Measurements from ENCODE around the gene ITGA6.

ITGA6 gene

DNA sequence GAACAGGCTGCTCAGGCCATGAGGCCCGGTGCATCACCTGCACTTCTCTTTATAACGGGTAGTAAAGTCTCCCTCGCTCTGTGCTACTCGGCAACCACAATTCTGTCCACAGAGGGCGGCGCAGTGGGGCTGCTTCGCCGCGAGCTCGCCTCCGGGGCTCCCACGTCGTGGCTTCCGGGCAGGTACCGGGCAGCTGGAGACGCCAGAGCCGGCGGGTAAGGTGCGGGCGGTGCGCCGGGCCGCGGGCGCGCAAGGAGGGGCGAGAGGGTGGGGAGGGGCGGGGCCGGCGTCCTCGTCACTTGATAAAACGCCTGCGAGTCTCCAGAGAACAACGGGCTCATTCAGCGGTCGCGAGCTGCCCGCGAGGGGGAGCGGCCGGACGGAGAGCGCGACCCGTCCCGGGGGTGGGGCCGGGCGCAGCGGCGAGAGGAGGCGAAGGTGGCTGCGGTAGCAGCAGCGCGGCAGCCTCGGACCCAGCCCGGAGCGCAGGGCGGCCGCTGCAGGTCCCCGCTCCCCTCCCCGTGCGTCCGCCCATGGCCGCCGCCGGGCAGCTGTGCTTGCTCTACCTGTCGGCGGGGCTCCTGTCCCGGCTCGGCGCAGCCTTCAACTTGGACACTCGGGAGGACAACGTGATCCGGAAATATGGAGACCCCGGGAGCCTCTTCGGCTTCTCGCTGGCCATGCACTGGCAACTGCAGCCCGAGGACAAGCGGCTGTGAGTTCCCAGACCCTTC, at the start of gene ITGA6:
TSS of gene ITGA6 (plus strand) at position 331 of the 734 bp plus-strand sequence.
- DNase-seq (ENCODE audit: low read depth) = peak; percentile 68

DNA sequence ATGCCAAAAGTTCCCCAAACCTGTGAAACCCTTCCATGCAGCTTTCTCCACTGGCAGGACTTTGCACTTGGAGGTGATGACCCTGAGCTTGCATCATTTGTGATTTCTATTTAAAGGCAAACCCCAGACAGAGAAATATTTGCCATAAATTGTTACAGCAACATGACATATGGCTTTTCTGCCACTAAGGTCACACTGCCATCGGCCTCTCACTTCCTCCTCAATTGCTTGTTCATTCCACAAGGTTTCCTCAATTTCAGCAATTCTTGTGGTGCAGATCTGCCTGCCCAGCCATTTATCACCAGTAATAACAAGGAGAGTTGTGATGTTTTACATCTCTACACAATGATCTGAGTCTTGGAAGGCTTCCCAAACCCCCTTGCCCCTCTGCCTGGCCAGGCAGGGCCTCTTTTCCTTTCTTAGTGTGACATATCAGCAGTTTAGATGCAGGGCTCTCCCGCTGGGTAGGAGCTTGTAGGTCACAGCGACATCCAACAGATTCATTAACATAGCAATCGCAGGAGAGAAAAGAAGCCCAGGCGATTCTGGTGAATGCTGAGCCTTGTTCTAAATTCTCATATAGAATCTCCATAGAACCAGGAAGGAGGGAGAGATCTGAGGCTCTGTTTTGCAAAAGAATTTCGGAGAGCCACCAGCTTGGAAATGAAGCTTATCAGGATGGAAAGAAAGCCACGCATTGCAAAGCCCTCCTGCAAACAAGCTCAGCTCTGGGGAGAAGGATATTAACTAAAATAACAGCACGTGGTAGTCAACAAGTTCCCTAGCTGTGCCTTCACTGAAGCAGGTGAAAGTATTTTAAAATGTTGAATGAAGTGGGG, 46.7 kb upstream of the ITGA6 start:
- no peak for DNase-seq (ENCODE audit: low read depth)

DNA sequence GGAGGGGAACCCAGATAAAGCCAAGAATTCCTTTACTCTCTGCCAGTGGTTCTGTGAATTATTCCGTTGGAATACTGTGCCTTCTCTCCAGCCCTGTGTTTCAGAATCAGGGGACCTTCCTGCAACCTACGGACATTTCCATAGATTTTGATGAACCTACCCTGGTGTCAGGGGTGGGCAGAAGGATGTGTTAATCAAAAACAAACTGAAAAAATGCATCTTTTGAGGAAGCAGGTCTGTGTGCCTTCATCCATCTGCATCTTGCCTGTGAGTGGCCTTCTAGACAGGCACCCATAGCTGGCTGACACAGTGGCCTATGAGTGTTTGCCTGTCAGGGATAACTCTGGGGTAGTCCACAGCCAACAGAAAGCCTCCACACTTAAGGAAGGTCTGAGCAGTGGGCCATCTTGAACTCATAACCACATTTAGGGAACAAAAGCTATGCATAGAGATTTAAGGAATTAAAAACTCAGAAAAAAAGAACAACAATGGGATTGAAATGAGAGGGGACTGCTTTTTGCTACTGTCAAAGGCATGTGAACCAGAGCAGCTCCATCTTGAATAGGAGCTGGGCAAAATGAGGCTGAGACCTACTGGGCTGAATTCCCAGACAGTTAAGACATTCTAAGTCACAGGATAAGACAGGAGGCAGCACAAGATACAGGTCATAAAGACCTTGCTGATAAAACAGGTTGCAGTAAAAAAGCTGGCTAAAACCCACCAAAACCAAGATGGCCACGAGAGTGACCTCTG, 45.9 kb upstream of the ITGA6 start:
- no peak for DNase-seq (ENCODE audit: low read depth)

DNA sequence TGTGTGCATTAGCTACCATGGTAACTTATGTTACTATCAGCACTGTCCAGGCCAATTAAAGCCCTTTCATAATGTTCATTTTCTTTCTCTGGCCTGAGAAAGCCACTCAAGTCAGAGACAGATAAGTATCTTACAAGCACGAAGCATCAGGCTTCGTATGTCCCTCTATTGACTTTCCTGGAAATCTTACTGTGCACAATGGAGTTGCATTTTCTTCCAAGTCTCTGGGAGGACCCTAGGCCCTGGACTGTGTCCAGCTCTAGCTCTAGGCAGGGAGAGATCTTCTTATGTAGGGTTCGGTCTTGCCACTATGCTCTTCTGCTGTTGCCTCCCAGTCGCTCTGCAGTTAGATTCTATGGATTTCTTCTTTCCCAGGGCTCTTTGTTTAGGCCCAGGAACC, 40.0 kb upstream of the ITGA6 start:
- DNase-seq (ENCODE audit: low read depth) = no peak

DNA sequence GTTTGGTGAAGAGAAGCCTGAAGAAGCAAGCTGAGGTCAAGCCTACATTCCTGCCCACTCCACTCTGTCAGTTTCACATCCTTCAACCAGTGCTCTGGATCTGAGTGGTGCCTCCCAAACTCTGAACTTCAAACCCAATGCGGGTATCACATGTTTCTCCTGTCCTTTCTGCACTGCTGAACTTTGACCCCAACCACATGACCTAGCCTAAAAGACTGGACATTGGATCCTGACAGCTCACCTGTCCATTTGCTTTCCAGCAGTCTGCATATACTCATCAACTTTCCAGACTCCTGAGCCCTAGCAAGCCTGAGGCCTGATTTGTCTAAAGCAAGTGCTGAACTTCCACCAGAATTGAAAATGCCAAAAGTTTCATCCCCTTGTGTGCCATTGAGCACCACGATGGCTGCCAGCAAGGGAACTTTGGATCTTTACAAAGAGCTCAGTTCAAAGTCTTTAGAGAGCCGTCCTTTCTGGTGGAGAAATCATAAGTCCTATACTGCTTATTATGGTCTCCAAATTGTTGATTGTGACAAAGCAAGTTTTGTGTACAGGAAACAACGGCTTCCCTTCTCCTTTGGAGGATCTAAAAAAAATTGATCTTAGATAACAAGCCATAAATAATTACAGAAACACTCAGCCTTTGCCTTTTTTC, 37.6 kb upstream of the ITGA6 start:
- no peak for DNase-seq (ENCODE audit: low read depth)

DNA sequence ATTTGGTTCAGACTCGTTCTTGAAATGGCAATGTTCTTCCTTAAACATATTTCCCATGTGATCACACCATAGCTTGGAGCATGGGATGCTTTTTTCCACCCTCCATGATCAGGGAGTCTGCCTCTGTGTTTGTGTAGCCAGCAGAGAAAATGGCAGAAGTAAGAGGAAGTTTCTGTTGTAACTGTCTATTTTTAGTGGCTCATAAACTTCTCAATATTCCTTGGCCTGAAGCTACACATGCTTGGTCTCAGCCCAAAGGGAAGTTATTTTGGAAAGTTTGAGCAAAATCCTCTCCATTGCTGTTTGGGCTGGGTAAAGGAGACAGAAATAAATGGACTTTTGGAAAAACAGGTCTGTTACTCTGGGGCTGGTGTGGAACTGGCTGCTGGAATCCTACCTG, 33.4 kb upstream of the ITGA6 start:
- no peak for DNase-seq (ENCODE audit: low read depth)

DNA sequence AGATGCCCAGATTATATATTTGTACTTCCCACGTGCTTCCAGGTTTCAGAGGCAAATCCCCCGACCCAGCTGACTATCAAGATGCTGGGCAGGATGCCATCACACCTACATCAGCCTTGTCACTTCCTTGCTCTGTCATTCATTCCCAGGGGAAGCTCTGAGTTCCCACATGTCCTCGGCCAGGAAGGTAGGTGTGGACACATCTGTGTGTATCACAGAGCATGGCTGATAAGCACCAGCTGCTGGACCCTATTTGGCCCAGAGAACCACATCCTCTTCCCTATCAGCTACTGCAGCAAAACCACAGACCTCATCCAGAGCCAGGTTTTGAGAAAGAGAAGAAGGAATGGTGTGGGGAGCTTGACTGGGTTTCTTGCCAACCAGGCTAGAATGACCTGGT, 31.9 kb upstream of the ITGA6 start:
- no peak for DNase-seq (ENCODE audit: low read depth)

DNA sequence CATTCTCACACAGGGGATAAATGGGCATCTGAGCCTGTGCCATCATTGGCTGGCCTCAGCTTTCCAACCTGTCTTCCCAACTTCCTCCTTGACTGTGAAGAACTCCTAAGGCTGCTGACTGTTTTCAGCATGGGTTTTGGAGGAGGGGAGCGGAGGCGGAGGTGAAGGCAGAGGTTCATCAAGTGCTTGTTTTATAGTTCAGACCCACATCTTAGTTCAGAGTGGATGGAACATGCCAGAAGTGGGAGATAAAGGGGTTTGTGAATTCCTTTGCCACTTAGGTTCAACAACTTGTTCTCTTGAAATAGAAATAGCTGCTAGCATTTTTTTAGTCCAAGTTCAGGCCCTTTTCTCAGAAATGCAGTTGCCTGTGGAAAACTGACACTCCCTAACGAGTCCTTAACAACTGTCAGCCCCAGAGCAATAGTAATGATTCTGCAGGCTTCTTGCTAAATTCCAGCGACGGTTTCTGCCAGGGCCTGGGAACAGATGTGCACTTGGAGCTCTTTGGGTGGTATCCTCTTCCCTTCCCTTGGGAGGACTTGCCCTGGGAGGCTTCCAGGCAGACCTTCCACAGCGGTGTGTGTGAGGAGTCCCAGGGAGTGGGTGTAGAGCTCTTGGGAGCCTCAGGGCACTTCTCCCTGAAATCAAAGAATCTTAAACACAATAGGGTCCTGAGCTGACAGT, 30.1 kb upstream of the ITGA6 start:
- DNase-seq (ENCODE audit: low read depth) = no peak

DNA sequence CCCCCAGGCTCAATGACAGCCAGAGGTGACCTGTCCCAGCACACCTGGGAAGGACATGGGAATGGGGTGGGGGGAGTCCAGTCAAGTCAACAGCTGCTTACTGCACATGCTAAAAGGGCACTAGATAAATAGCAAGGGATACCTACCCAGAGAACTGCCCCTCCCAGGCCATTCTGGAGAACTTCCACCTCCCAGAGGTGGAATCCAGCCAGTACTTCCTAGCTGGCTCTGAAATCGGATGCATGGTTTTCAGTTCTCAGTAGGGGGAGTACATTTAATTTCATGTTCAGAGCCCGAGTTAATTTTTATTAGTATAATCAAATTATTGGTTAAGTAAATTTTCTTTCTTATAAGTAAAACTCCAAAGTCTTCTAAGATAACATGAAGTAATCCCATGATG, 28.9 kb upstream of the ITGA6 start:
- DNase-seq (ENCODE audit: low read depth) = no peak

DNA sequence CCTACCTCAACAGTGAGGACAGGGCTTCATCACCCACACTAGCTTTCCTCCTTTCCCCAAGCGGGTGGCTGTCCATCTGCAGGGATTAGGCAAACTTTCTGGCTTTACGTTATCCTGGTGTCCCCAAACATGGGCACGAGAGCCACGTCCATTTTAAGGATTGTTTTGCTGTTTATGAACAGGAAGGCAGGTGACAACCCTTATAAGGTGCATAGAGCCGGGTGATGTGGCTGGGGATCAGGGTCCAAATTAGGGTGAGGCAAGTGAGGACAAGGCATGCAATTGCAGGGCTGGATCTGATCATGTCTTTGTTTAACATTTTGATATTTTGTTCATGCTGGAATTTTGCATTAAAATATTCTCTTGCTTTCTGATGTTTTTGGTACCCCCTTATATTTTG, 27.6 kb upstream of the ITGA6 start:
- no peak for DNase-seq (ENCODE audit: low read depth)

DNA sequence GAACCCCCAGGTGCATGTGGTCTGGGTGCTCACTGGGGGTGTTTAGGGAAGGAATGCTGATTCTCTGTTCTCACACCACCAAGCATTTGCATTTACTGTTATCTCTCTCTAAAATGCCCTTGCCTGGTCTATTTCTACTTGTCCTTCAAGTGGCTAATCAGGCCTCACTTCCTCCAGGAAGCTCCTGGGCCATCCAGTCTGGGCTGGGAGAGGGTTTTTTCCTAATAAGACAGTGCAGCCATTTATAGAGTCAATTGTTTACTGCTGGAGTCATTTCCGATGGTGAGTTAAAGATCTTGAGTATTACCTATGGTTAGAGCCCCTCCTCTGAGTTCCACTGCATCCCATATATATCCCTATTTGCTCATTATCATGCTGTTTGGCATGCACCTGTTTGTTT, 25.2 kb upstream of the ITGA6 start:
- DNase-seq (ENCODE audit: low read depth) = no peak

DNA sequence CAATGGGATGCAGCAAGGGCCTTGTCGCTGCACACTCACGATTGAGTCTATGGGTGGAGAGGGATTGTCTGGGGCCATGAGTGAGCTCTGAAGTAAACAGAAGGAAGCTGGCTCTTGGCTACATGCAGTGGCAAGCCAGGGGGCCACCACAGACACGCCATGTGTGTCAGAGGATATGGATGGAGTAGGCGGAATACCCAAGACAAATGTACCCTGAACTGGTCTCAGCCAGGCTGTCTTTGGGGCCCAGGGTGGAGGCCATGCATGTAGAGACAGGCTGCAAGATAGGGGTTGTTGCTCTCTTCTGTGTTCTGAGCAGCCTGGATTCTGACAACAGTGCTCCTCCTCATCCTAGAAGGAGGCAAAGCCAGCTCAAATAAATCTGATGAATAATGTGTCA, 24.0 kb upstream of the ITGA6 start:
- DNase-seq (ENCODE audit: low read depth) = no peak

DNA sequence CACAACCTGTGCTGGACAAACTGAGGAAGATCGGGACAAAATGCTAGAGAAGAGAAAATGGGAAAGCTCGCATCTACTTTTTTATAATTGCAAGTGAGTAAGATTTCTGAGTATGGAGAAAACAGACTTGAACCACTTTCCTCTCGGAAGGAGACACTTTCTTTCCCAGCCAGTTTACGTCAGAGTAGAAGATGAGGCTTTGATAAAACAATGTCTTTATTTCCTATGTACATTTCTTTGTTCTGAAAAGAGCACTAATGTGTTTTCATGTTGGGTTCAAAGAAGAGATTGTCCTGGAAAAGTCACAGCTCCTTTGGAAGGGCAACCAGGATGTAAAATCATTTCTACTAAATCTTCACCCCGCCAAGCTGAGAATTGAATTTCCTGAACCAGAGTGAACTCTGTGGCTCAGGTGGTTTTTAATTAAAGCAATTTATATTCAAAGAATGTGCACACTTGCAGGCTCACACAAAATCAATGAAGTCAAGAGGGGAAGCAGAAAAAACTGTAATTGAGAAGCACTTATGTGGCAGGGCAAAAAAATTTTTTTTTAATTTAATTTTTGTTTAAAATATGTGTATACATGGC, 23.4 kb upstream of the ITGA6 start:
- no peak for DNase-seq (ENCODE audit: low read depth)

DNA sequence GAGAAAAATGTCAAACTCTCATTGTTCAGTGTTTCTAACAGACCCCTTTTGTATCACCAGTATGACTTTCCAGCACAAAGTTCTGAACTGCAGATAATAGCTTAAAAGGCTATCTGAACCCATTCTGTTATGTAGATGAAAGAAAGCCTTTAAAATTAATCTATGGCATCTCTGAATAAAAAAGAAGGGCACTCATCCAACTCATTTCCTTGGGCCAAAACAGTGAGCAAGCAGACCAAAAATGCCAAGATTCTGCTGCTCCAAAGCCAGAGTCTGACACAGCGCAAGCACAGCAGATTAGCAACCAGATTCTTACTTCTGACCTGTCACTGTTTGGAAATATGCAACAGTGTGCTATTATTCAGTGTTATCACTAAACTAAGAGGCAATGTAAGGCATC, 22.6 kb upstream of the ITGA6 start:
- no peak for DNase-seq (ENCODE audit: low read depth)

DNA sequence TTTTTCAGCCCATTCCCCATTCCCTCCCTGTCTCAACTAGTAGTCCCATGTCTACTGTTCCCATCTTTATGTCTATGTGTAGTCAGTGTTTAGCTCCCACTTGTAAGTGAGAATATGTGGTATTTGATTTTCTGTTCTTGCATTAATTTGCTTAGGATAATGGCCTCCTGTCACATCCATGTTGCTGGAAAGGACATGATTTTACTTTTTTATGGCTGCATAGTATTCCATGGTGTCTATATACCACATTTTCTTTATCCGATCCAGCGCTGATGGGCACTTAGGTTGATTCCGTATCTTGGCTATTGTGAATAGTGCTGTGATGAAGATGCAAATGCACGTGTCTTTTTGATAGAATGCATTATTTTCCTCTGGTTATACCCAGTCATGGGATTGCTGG, 21.7 kb upstream of the ITGA6 start:
- no peak for DNase-seq (ENCODE audit: low read depth)

DNA sequence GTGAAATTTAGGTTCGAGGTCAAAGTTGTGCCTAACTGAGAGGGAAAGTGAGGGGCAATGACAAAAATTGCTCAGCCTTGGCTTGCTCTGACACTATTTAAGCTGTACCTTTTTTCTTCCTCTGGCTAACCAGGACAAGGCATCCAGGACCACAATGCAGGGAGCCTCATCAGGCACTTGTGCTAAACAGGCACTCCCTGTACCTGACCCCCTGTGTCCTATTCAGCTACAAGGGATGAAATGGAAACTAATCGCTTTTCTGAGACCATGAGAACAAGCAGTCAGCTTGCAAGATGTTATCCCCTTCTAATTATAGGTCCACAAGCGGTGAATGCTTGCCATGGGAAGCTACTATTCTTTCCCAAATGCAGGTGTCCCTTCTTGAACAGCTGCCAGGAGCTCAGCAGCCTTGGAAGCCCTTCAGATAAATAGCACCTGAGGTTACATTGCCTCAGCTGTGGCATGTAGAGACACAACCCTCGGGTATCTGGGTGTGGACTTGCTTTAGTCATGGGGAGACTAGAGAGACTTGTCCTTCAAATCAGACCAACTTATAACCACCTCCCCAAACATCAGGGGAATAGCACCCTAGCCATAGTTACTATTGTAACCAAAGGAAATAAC, 19.1 kb upstream of the ITGA6 start:
- DNase-seq (ENCODE audit: low read depth) = no peak

DNA sequence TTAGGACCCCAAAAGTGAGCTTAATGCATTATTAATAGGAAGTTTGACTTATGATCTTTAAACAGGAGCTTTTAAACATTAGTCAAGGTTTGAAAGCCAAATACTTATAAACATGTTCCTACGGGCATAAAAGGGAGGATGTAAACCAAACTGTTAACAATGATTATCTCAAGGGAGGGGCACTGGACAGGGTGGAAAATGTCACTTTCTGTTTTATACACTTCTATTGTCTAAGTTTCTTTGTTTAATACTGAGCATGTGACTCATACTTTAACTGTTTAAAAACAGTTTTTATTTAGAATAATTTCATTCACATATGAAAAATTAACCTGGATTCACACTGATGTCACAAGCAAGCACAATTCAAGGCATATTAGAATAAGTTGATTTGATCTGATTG, 18.3 kb upstream of the ITGA6 start:
- DNase-seq (ENCODE audit: low read depth) = no peak

DNA sequence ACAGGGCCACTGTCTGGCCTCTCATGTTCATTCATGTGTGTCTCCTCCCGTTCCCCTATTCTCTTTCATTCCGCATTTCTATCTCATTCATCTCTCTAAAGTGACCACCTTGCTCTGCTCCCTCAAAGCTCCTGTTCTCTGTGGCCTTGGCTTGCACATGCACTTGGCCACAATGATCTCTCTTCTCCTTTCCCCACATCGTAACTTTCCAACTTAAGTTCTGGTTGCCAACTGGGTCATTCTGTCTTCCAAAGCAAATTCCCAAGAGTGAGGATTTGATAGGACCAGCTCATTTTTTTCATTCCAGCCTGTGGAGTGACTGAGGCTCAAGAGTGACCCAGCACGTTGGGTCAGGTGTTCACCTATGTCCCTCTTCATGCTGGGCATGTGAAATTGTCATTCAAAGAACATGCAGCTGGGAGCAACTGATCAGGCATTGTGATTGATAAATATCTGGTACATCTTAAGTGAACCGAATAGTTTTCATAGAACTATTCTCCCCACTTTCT, 14.3 kb upstream of the ITGA6 start:
- no peak for DNase-seq (ENCODE audit: low read depth)

DNA sequence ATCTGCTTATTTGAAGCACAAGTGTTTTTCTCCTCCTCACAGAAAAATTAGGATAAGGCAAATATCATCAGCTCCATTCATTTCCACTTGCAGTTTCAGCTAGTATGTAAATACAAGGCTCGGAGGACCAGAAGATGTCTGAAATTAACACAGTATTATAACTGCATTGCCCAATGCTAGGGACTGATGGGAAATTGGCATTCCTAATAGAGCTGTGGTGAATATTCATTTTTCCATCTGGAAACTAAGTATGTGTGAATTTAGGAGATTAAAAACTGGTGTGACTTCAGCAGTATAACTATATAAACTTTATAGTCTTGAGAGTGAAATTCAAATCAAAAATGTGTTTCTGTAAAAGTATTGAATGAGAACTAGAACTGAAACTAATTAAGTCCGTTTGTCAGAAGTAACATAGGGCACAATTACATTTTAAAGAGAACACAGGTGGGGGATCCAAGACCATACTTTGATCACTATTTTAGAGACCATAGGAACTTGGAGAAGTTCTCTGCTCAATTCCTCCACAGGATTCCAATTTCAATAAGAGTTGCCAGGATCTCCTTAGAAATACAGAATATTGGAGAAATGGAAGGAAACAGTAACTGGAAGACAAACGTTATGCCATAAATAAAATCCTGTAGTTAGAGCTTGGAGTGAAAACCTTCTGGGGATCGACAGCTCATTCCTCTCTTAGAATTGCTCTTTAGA, 12.1 kb upstream of the ITGA6 start:
- no peak for DNase-seq (ENCODE audit: low read depth)

DNA sequence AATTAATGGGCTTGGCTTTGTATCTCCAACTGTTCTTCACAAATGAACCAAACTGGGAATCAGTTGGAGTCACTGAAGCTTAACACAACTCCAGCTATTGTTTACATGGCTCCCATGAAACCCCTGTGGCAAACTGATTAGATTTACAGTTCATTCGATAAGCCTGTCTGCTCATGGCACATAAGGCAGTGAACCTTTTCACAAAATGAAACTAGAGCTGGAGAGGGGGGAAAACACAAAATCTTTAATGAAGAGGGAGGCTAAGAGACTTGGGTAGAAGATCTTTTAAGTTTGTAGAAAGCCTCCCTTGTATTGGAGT, 11.6 kb upstream of the ITGA6 start:
- no peak for DNase-seq (ENCODE audit: low read depth)
